Stimulated activated CD4-positive, alpha-beta T cell treated with anti-CD3 and anti-CD28 coated beads, Interleukin-2, amount 100 ng/mL, for 4 hours (primary cell): ENCODE results near the gene ORC5.
A peak's percentile ranks its signal among the peaks of the same experiment; 100 is the strongest.
"Not testable (repeated sequence)": the region's sequence is repeated elsewhere in the genome, so short reads cannot be mapped to it uniquely, and the experiment has no call there.

Source experiments
- DNase-seq: peaks from one replicate; pipeline ENCODE4 v3.0.0-alpha.2; 2020; ENCODE audit warnings: low read depth

The ORC5 gene

GRCh38 chr7:104207731-104208420, at the start of gene ORC5:
TSS of gene ORC5 (minus strand) at chr7:104208013. CDS start at chr7:104207904, 109 bp downstream.
- peak; percentile 59 for DNase-seq

GRCh38 chr7:104255616-104256015, 47.8 kb upstream of the ORC5 start:
- no peak for DNase-seq

GRCh38 chr7:104255194-104255593, 47.4 kb upstream of the ORC5 start:
- no peak for DNase-seq

GRCh38 chr7:104254696-104255095, 46.9 kb upstream of the ORC5 start:
- DNase-seq, result no peak

GRCh38 chr7:104252409-104253134, 44.8 kb upstream of the ORC5 start:
- DNase-seq, result no peak

DNA sequence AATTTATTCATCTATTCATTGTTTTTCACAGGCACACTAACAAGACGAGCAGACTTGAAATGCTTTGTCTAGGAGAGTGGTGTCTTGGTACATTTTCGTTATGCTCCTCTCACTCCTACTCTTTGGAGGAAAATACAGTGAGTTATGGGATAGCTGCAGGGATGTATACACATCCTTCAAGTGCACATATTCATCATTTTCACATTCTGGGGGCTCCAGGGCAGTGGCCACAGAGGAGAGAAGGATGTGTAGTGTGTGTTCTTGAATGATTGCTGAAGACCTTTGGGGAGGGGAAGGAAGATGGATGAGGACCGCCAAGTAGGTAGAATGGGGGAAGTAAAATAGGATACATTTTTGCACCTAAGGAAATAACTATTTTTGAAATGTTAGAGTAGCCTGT, 34.8 kb upstream of the ORC5 start:
- DNase-seq, result no peak

GRCh38 chr7:104241538-104242209, 33.9 kb upstream of the ORC5 start:
- no peak for DNase-seq

- no peak for DNase-seq
These were observed 33.3 kb upstream of the ORC5 start for GRCh38 chr7:104241135-104241534.

DNA sequence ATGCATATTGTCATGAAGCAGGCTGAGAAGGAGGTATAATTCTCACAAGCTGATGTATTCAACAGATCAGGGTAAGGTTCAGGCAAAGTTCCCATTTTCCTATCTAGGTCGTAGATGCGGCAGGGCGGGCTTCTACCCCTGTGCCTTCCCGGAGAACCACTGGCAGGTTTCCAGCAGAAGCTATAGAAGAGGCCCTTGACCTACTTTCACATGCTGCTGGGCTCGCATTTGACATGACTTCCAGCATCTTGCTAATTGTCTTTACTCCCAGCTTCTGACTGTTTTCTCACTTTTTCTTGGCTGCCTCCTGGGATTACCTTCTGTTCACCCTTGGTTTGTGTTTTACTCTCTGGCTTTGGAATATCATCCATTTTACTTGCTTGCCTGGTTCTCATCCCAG, 32.6 kb upstream of the ORC5 start:
- no peak for DNase-seq

GRCh38 chr7:104234990-104235389, 27.2 kb upstream of the ORC5 start:
- not testable (repeated sequence) for DNase-seq

DNA sequence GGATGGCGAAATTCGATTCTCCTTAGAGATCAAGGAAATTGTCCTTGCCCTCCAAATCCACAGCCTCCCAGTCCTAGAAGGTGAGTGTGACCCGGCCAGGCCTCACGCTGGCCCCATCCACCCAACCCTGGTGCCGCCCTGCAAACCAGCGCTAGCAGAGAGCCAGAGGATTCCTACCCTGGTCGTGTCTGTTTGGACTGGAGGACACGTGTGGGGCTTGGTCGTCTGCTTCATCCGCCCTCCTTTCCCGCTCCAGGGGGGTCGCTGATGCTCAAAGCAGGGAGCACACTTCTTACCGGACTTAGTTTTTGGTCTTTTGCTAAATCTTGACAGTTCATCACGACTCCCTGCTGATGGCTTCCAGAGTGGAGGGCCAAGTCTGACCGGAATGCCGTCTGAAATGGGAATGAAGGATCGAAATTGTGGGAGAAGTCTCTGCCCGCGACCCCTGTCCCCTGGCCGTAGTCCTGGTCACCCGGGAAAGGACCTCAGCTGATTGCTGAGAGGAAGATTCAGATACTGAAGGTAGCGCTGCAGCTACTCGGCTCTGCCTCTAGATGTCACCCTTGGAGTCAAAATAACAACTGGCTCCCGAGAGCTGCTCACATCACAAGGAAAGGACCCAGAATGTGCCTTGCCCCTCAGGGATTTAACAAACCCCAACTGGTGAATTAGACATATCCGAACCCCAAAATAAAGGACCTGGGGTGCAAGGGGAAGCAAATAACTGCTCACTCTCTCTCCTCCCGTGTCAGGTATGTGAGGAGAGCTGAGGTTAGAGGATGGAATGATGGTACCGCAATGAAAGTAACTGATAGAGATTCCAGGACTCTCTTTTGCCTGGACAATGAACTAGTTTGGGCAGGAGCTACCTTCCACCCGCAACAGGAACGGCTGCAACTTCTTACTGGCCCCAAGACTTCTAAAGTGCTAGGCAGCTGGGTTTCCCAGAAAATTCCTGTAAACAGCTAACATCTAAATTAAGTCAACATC, 23.5 kb upstream of the ORC5 start:
- DNase-seq, result no peak

DNA sequence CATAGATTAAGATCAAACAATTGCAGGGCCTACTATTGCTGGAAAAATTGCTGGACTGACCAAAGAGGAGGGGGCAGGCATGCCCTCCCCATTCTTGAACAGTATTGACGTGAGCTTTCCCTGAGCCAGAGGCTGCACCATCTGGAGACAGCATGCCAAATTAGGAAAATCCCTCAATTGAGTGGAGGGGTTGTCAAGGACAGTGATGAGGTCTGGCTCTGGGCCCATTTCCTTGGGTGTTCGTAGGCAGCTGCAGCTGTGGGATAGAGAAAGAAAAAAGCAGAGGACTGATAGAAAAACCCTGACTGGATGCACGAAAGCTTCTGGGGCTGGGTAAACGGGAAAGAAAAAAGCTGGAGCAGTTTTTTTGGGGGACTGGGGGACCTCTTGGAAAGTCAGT, 22.8 kb upstream of the ORC5 start:
- DNase-seq, result no peak

- DNase-seq, result no peak
These were observed 20.6 kb upstream of the ORC5 start for GRCh38 chr7:104228442-104228841.

GRCh38 chr7:104225451-104225850, 17.6 kb upstream of the ORC5 start:
- no peak for DNase-seq

DNA sequence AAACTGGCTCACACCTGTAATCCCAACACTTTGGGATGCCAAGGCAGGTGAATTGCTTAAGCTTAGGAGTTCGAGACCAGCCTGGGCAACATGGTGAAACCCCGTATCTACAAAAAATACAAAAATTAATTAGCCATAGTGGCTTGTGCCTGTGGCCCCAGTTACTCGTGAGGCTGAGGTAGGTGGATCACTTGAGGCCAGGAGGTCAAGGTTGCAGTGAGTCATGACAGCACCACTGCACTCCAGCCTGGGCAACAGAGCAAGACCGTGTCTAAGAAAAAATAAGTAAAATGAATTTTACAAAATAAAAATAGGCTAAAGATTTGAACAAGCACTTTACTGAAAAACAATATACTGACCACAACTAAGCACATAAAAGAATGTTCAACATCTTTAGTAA, 9.8 kb upstream of the ORC5 start:
- no peak for DNase-seq

GRCh38 chr7:104209063-104209462, 1.2 kb upstream of the ORC5 start:
- no peak for DNase-seq

DNA sequence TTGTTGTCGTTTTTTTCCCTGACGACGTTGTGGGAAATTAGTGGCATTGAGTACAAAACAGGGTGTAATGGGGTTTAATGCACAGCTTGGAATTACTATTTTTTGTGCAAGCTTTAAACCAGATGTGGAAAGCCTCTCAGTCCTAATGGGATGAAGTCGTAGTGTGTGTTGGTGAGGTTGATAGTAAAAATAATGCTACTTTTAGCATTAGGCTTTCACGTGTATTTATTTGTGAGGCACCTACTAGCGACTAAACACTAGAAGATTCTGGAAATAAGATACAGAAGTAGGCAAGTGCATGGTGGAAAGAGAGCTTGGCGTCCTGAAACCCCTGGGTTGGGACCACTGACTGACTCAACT, 588 bp upstream of the ORC5 start:
- no peak for DNase-seq

DNA sequence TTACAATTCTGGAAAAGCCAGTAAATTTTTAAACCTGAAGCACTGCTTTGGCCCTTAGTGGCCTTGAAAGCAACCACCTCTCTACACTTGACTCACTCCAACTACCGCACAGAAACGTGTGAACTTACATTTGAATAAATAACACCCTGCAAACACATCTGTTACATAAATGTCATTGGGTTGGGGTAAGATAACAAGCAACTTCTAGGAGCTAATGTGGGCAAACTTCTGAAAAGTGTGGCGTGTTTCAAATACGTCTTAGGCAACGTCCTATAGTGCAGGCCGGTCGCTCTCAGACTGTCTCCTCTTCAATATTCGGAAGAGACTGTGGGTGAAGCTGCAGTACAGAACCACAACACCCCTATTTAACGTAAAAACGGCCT, 474 bp downstream of the ORC5 start:
- DNase-seq, result no peak

GRCh38 chr7:104206841-104207240, 972 bp downstream of the ORC5 start:
- DNase-seq, result no peak

DNA sequence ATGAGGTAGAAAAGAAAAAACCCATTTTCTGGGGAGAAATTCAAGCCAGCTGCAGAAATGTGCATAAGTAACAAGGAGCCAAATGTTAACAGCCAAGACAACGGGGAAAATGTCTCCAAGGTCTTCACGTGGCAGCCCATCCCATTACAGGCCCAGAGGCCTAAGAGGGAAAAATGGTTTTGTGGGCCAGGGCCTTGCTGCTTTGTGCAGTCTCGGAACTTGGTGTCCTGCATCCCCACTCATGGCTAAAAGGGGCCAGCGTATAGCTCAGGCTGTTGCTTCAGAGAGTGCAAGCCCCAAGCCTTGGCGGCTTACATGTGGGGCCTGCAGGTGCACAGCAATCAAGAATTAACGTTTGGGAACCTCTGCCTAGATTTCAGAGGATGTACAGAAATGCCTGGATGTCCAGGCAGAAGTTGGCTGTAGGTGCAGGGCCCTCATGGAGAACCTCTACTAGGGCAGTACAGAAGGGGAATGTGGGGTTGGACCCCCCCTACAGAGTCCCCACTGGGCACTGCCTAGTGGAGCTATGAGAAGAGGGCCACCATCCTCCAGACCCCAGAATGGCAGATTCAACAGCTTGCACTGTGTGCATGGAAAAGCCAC, 9.0 kb downstream of the ORC5 start:
- DNase-seq, result no peak

DNA sequence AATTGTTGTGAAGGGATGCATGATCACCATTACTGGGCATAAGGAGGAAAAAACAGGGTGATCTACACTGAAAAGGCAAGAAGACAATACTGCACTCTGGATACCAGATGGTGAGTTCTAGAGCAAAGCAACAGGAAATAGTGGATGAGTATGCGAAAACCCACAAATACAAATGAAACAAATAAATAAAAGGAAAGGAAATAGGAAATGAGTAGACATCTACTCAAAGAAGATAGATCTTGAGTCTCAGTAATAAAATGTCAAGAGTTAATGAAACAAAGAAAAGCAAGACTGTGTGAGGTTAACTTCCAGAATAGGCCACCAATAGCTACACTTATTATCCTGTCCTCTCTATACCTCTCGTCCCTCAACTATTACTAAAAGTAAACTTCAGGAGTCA, 11.7 kb downstream of the ORC5 start:
- no peak for DNase-seq

DNA sequence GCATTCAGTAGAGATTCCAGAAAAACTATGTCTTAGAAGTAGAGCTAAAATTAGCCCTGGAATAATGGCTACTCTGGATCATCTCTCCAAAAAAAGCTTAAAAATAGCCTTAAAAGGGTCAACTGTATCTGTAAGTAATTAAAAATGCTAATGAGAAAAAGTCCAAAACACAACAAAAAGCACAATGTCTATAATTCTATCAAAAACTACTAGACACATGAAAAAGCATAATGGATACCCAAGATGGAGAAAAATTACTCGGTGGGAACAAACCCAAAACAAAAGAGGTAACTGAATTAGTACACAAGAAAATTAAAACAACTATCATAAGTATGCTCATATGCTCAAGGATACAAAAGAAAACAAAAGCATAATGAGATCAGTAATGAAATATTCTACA, 15.4 kb downstream of the ORC5 start:
- no peak for DNase-seq
